ENCODE measurements around the gene MAPK6.

Gene MAPK6

GRCh38 chr15:52113235-52113634 is 94.2 kb downstream of the MAPK6 start:
- no peak overlapping the region for H3K27ac ChIP-seq
- no peaks in the 10 kb centered on the region for H3K27me3 ChIP-seq (ENCODE audit: insufficient read depth, low read depth)
- H3K79me2 ChIP-seq (ENCODE audit: insufficient read depth, low read depth) = no peaks in the 10 kb centered on the region
- TF ChIP-seq CTCF (conservative IDR thresholded peaks at IDR 0.05; ENCODE audit: low read depth, low read length) = no peak
- no peak overlapping the region for H3K9ac ChIP-seq
- H3K4me1 ChIP-seq (ENCODE audit: low read depth, poor library complexity, severe bottlenecking) = no peaks in the 10 kb centered on the region
- H3K4me2 ChIP-seq = no peak overlapping the region
- no peaks in the 10 kb centered on the region for H3K36me3 ChIP-seq (ENCODE audit: insufficient read depth)
- H4K20me1 ChIP-seq (ENCODE audit: insufficient read depth) = no peaks in the 10 kb centered on the region
- H2AFZ ChIP-seq (ENCODE audit: low read depth) = no peak overlapping the region
- no peak overlapping the region for H3K4me3 ChIP-seq (IDR thresholded peaks at IDR 0.05; ENCODE audit: insufficient read depth, low read depth, low read length)

GRCh38 chr15:52113708-52114107 is 94.7 kb downstream of the MAPK6 start:
- Histone ChIP-seq H3K9ac (no peak overlapping the region), H3K27ac (no peak overlapping the region), H3K36me3 (ENCODE audit: insufficient read depth) (no peaks in the 10 kb centered on the region), H3K27me3 (ENCODE audit: insufficient read depth, low read depth) (no peaks in the 10 kb centered on the region), H4K20me1 (ENCODE audit: insufficient read depth) (no peaks in the 10 kb centered on the region), H3K79me2 (ENCODE audit: insufficient read depth, low read depth) (no peaks in the 10 kb centered on the region), H3K4me1 (ENCODE audit: low read depth, poor library complexity, severe bottlenecking) (no peaks in the 10 kb centered on the region), H2AFZ (ENCODE audit: low read depth) (no peak overlapping the region), H3K4me2 (no peak overlapping the region), H3K4me3 (IDR thresholded peaks at IDR 0.05; ENCODE audit: insufficient read depth, low read depth, low read length) (no peak overlapping the region)
- no peak for TF ChIP-seq CTCF (conservative IDR thresholded peaks at IDR 0.05; ENCODE audit: low read depth, low read length)

GRCh38 chr15:52114261-52115055 is 95.4 kb downstream of the MAPK6 start:
- no peak overlapping the region for H3K4me2 ChIP-seq
- no peaks in the 10 kb centered on the region for H3K36me3 ChIP-seq (ENCODE audit: insufficient read depth)
- no peaks in the 10 kb centered on the region for H3K27me3 ChIP-seq (ENCODE audit: insufficient read depth, low read depth)
- no peaks in the 10 kb centered on the region for H3K4me1 ChIP-seq (ENCODE audit: low read depth, poor library complexity, severe bottlenecking)
- H2AFZ ChIP-seq (ENCODE audit: low read depth) = no peak overlapping the region
- H3K79me2 ChIP-seq (ENCODE audit: insufficient read depth, low read depth) = no peaks in the 10 kb centered on the region
- no peaks in the 10 kb centered on the region for H4K20me1 ChIP-seq (ENCODE audit: insufficient read depth)
- H3K9ac ChIP-seq = no peak overlapping the region
- H3K27ac ChIP-seq = no peak overlapping the region
- H3K4me3 ChIP-seq (IDR thresholded peaks at IDR 0.05; ENCODE audit: insufficient read depth, low read depth, low read length) = no peak overlapping the region
- no peak for TF ChIP-seq CTCF (conservative IDR thresholded peaks at IDR 0.05; ENCODE audit: low read depth, low read length)

DNA sequence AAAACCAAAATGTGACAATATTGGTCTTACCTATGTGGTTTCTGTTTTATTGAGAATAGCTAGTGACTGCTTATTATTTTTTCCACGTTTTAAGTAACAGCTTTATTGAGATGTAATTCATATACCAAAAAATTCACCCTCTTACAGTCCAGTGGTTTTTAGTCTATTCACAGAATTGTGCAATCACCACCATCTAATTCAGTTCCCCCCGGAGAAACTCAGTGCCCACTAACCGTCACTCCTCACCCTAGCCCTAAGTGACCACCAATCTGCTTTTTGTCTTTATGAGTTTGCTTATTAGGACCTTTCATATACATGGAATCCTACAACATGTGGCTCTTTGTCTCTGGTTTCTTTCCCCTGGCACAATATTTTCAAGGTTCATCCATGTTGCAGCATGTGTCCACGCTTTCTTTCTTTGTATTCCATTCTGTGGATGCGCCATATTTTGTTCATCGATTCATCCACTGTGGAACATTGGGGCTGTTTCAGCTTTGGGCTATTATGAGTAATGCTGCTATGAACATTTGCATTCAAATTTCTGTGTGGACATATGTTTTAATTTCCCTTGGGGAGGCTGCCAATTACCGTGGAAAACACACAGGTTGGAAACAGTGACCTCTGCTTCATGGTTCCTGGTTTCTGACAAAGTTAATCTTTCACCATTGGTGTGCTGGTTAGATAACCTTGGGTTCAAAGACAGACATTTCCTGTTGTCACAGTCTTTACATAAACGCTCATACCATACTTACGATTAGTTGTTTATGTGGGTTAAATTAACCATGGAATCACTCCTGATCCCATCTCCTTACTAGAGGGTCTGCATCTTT is 96.8 kb downstream of the MAPK6 start:
- no peaks in the 10 kb centered on the region for H3K27me3 ChIP-seq (ENCODE audit: insufficient read depth, low read depth)
- no peaks in the 10 kb centered on the region for H4K20me1 ChIP-seq (ENCODE audit: insufficient read depth)
- H2AFZ ChIP-seq (ENCODE audit: low read depth) = no peak overlapping the region
- no peaks in the 10 kb centered on the region for H3K36me3 ChIP-seq (ENCODE audit: insufficient read depth)
- no peak overlapping the region for H3K4me2 ChIP-seq
- no peak for TF ChIP-seq CTCF (conservative IDR thresholded peaks at IDR 0.05; ENCODE audit: low read depth, low read length)
- no peak overlapping the region for H3K9ac ChIP-seq
- no peak overlapping the region for H3K27ac ChIP-seq
- no peak overlapping the region for H3K4me3 ChIP-seq (IDR thresholded peaks at IDR 0.05; ENCODE audit: insufficient read depth, low read depth, low read length)
- no peaks in the 10 kb centered on the region for H3K4me1 ChIP-seq (ENCODE audit: low read depth, poor library complexity, severe bottlenecking)
- H3K79me2 ChIP-seq (ENCODE audit: insufficient read depth, low read depth) = no peaks in the 10 kb centered on the region

All from KMS-11 (cell line).